ENCODE measurements around the gene MSI1.

Gene MSI1

DNA sequence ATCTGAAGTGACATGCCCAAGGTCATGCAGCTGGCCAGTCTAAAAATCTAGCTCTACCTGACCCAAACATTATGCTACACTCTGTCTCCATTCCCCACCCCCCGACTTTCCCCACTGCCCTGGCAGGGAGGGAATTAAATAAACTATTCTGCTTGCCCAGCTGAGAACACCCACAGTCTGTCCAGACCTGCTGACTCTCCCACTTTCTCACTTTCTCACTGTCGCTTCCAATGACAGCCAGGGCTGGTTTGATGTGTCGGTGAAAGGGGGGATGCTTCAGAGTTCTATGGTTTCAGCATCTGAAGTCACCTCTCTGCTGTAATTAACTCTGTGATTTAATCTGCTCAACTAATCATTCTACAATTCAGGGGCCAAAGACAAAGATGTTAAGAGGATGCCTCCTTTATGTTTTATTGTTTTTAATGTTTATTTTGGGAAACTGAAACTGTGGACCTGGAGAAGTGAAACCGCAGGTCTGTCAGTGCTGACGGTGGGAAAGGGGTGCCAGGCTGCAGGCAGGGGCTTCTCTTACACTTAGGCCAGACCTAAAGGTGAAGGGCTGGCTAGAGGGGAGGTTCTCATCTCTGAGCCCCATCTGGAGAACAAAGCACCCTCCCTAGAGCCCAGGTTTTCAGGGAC, 8.1 kb upstream of the MSI1 start:
- no peak for FAIRE-seq

DNA sequence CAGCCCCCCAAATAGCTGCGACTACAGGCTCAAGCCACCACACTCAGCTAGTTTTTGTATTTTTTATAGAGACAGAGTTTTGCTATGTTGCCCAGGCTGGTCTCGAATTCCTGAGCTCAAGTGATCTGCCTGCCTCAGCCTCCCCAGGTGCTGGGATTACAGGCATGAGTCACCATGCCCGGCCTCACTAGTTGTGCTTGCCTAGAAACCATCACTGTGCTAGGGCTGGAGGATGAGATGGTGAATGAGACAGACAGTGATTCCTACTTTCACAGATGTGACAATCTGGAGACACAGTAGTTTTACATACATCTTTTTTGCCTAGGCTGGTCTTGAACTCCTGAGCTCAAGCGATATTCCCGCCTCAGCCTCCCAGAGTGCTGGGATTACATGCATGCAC, 7.5 kb upstream of the MSI1 start:
- FAIRE-seq = no peak

DNA sequence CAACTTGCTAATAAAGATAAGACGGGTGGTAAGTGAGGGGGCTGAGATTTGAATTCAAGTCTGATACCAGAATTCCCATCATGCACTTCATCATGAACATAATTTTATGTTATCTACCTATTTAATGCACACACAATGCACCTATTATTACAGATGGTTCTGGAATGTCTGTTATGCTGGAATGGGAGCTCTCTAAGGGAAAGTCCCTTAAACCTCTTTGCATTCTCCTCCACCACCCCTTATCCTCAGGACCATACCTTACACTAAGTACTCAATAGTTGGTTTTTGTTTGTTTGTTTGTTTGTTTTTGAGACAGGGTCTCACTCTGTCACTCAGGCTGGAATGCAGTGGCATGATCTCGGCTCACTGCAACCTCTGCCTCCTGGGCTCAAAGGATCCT, 7.0 kb upstream of the MSI1 start:
- FAIRE-seq = no peak

GRCh38 chr12:120373683-120374082, 4.7 kb upstream of the MSI1 start:
- no peak for FAIRE-seq

DNA sequence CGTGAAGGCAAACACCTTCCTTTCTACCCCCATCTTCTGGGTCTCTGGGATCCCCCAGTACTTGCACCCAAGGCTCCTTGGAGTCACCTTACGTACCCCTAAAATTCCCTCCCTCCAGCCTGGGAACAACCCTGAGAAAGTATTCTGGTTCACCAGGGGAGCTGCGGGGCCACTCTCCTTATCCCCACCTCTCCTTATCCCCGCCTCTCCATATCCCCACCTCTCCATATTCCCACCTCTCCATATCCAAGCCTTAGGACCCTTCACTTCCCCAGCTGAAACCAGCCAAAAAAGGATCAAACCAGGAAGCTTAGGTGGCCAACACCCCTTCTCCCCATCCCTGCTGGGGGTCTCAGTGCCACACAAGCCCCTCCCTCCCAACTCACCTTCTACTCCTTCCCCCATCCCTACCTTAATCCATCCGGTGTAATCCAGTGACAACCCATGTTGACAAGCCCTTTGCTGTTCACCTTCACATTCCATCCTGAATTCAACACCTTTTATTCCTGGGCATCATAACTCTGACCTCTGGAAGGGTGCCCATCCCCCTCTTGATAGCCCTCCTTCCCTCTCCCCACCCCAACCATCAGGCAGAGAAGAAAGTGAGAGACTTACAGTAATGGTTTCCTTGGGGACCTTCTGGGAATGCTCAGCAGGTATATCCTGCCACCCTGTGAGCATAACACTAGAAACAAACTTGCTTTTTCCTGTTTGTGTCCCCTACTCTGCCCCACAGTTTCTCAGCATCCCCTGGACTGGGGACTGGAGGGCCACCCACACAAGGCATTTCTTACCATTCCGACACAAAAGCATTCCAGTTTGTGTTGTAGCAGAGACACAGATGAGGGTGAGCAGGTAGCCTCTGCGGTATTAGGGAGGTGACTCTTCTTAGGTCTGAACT, 1.6 kb upstream of the MSI1 start:
- no peak for FAIRE-seq

- FAIRE-seq = no peak
Observed at GRCh38 chr12:120369603-120370342, 809 bp upstream of the MSI1 start.

GRCh38 chr12:120367924-120368788, 808 bp downstream of the MSI1 start:
- no peak for FAIRE-seq

- FAIRE-seq = no peak
Observed at GRCh38 chr12:120367233-120367923, 1.6 kb downstream of the MSI1 start.

- FAIRE-seq = no peak
Observed at GRCh38 chr12:120366845-120367232, 2.1 kb downstream of the MSI1 start.

DNA sequence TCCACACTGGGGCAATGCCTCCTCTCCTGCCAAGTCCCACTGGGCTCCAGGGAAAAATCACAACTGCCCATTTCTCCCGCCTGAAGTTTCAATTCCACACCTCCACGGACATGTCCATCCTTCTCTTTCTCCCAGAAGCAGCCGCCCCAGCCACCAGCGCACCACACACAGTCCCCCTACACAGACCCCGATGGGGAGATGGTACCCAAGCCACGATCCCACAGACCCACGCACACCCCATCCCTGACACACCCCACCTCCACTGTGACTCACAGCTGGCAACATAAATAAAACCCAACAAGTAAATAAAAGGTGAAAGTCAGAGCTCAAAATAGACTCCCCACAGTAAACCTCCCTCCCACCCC, 2.6 kb downstream of the MSI1 start:
- no peak for FAIRE-seq

GRCh38 chr12:120365675-120366340, 3.2 kb downstream of the MSI1 start:
- FAIRE-seq = no peak

GRCh38 chr12:120364487-120364886, 4.5 kb downstream of the MSI1 start:
- FAIRE-seq = no peak

DNA sequence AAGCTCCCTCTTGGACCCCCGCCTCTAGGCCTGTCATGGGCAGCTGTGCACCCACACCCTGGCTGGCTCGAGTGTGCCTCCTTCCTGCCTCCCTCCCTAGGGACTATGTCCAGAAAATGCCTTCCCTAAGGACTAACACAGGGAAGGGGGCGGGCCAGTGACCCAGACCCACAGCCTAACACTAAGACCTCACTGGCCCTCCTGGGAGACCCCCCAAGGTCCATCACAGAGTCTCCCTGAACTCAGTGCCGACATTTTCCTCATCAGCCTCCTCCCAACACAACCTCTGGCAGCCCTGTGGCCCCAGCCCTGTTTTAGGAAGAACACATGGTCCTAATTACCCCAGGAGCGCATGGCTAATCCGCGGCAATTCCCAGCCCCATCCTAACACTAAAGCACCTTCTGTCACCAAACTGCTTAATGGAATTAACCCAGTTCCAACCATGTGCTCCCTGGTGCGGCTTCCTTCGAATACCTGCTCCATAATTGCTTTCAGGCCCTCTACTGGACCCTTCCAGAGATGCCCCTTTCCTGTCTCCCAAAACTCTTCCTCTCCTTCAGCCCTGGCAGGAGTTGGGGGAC, 5.6 kb downstream of the MSI1 start:
- no peak for FAIRE-seq

- no peak for FAIRE-seq
Observed at GRCh38 chr12:120362516-120363273, 6.3 kb downstream of the MSI1 start.

GRCh38 chr12:120361506-120362208, 7.3 kb downstream of the MSI1 start:
- no peak for FAIRE-seq

GRCh38 chr12:120359128-120359527, 9.8 kb downstream of the MSI1 start:
- no peak for FAIRE-seq

DNA sequence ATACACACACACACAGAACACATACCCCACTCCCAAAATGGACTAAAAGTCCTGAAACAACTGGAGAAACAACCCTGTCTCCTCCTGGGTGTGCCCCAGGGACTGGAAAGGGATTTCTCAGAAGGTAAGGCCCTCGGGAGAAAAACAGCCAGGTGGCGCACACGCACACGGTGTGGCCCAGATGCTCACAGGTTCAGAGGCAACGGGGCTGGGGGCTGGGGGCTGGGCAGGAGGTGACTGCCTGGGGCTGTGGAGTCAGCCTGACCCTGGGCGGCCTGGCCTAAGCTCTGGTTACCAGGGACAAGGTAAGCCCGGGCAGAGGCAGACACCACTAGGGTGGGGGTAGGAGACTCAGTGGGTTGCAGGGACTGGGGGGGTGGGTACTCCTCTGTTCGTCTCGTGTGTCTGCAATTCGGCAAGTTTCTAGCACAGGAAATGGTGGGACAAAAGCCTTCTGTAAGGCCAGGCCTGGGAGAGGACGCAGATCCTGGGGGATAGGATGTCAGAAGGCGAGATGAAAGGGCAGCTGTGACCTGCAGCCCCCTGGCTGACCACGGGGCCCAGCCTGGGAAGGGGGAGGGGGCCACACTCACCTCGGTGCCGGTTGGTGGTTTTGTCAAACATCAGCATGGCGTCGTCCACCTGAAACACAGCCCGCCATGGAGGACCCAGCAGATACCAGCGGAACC, 10.4 kb downstream of the MSI1 start:
- no peak for FAIRE-seq

DNA sequence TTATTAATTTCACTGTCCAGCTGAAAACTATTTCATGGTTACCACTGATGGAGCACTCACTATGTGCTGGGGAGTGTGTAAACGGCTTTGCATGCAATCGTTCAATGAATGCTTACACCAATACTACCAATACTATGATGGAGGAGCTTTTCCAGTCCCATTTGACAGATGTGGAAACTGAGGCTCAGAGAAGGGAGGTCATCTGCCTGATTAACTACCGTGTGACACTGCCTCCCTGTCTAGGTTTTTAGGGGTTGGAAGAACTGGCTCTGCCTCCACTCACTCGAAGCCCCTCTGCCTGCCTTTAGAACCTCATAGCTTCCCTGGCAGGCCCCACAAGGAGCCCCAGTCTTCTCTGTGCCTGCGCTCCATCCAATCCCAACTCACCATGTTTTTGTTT, 11.9 kb downstream of the MSI1 start:
- FAIRE-seq = no peak

GRCh38 chr12:120356567-120357030, 12.4 kb downstream of the MSI1 start:
- FAIRE-seq = no peak

Measured in colon (tissue), 2 donors.